GM06990 (cell line): ENCODE measurements around the gene CFP.

Experiments
- DNase-seq: peaks from one replicate; pipeline ENCODE4 v3.0.0-alpha.2; 2011; ENCODE audit not compliant: insufficient read length; ENCODE audit errors: extremely low read depth
- H3K27me3 ChIP-seq: replicated peaks from 2 replicates; pipeline ENCODE4 v1.6.0; 2011; ENCODE audit warnings: low read length; ENCODE audit not compliant: control insufficient read depth, insufficient read depth
- H3K36me3 ChIP-seq: 2 replicates; pipeline ENCODE4 v1.5.1; 2011; ENCODE audit warnings: low read length; ENCODE audit not compliant: control insufficient read depth, insufficient read depth
- H3K4me3 ChIP-seq: replicated peaks from 2 replicates; pipeline ENCODE4 v1.5.1; 2011; ENCODE audit warnings: low read depth, mild to moderate bottlenecking, control low read depth, low read length
- CTCF ChIP-seq: IDR thresholded peaks from 2 replicates; pipeline ENCODE4 v1.5.1; 2011; ENCODE audit warnings: low read length, control low read depth, mild to moderate bottlenecking, inconsistent platforms; ENCODE audit not compliant: insufficient read depth, poor library complexity, severe bottlenecking

The CFP gene

GRCh38 chrX:47650164-47651042 lies 20.7 kb upstream of the CFP start, which contains the start of gene ELK1:
ELK1 (minus strand) TSS chrX:47650563; CDS start chrX:47641441, 9,122 bp downstream.
- H3K27me3 ChIP-seq = no peaks in the 10 kb centered on the region
- H3K36me3 ChIP-seq = no peaks in the 10 kb centered on the region; the same call in 1 of the 2 replicates
- peak within 1 kb of the TSS; percentile 68 for H3K4me3 ChIP-seq
- TF ChIP-seq CTCF = no peak
- DNase-seq = peak; percentile 94

- TF ChIP-seq CTCF = no peak
- no peak for DNase-seq
- Histone ChIP-seq H3K27me3 (no peaks in the 10 kb centered on the region), H3K36me3 (no peaks in the 10 kb centered on the region; the same call in 1 of the 2 replicates), H3K4me3 (peak overlapping the region; percentile 68)
Measured at GRCh38 chrX:47649781-47650163, 20.0 kb upstream of the CFP start.

GRCh38 chrX:47649271-47649670 lies 19.5 kb upstream of the CFP start:
- peak overlapping the region; percentile 68 for H3K4me3 ChIP-seq
- H3K36me3 ChIP-seq = no peaks in the 10 kb centered on the region; the same call in none of the 2 replicates
- no peak for DNase-seq
- no peak for TF ChIP-seq CTCF
- no peaks in the 10 kb centered on the region for H3K27me3 ChIP-seq

- Histone ChIP-seq H3K4me3 (no peak overlapping the region), H3K36me3 (no peaks in the 10 kb centered on the region; the same call in none of the 2 replicates), H3K27me3 (no peaks in the 10 kb centered on the region)
- TF ChIP-seq CTCF = no peak
- no peak for DNase-seq
Measured at GRCh38 chrX:47648376-47648775, 18.6 kb upstream of the CFP start.

- Histone ChIP-seq H3K36me3 (no peaks in the 10 kb centered on the region; the same call in none of the 2 replicates), H3K4me3 (no peak overlapping the region), H3K27me3 (no peaks in the 10 kb centered on the region)
- no peak for DNase-seq
- no peak for TF ChIP-seq CTCF
Measured at GRCh38 chrX:47646636-47647035, 16.9 kb upstream of the CFP start.
